H1 (cell line): ENCODE measurements around the gene CNOT10.

ENCODE experiments used
- CTCF ChIP-seq, 3 experiments: IDR thresholded peaks; 1 replicate in 2 of 3; 2 replicates in 1 of 3; pipeline versions ENCODE4 v1.5.1 to v1.6.1; 2011; ENCODE audit warnings: low read length in 3 of 3, mild to moderate bottlenecking in 3 of 3, inconsistent platforms in 2 of 3, low read depth in 1 of 3, moderate library complexity in 1 of 3; ENCODE audit not compliant: insufficient read depth in 1 of 3; ENCODE audit errors: control extremely low read depth in 1 of 3
- HDAC2 ChIP-seq, 2 experiments: fragments of 300-600 bp in 1 of 2; sonication (generic) in 1 of 2; IDR thresholded peaks; 2 replicates each; pipeline ENCODE4 v1.6.1; 2011 to 2012; ENCODE audit warnings: low read depth in 2 of 2, low read length in 2 of 2, mild to moderate bottlenecking in 2 of 2, moderate library complexity in 2 of 2, borderline replicate concordance in 1 of 2, inconsistent platforms in 1 of 2
- JUND ChIP-seq: IDR thresholded peaks from 2 replicates; pipeline ENCODE4 v1.6.1; 2011; ENCODE audit warnings: mild to moderate bottlenecking, improper control_type of control experiment, low read length
- MAX ChIP-seq: IDR thresholded peaks from 2 replicates; pipeline ENCODE4 v1.6.1; 2012; ENCODE audit warnings: inconsistent platforms
- POLR2AphosphoS5 ChIP-seq: IDR thresholded peaks from 2 replicates; pipeline ENCODE4 v1.6.1; 2011; ENCODE audit warnings: low read depth, low read length
- RNF2 ChIP-seq: fragments of 200-900, 300-1000 bp; sonication (generic); IDR thresholded peaks from 2 replicates; pipeline ENCODE4 v1.7.1; 2016; ENCODE audit warnings: borderline replicate concordance, low read depth, mild to moderate bottlenecking, antibody characterized with exemption, low read length; ENCODE audit not compliant: poor library complexity, severe bottlenecking; ENCODE audit errors: missing control alignments
- SIN3A ChIP-seq, 2 experiments: IDR thresholded peaks in 1 of 2; conservative IDR thresholded peaks in 1 of 2; 2 replicates each; pipeline ENCODE4 v1.6.1; 2011 to 2012; ENCODE audit warnings: low read length in 2 of 2, improper control_type of control experiment in 1 of 2, low read depth in 1 of 2, mild to moderate bottlenecking in 1 of 2
- TAF1 ChIP-seq: IDR thresholded peaks from 2 replicates; pipeline ENCODE4 v1.6.1; 2011; ENCODE audit warnings: mild to moderate bottlenecking, low read depth, low read length
- USF2 ChIP-seq: IDR thresholded peaks from 2 replicates; pipeline ENCODE4 v1.6.1; 2011; ENCODE audit warnings: low read length, improper control_type of control experiment

- no peak for TF ChIP-seq CTCF (IDR thresholded peaks at IDR 0.05; ENCODE audit: control extremely low read depth in 1 of 3, insufficient read depth in 1 of 3, low read depth in 1 of 3, low read length in 3 of 3)
- TF ChIP-seq MAX = no peak
- no peak for TF ChIP-seq RNF2
- TF ChIP-seq HDAC2 (IDR thresholded peaks at IDR 0.05; ENCODE audit: borderline replicate concordance in 1 of 2, low read depth in 2 of 2, low read length in 2 of 2) = no peak
- TF ChIP-seq USF2 = no peak
- no peak for TF ChIP-seq SIN3A (conservative IDR thresholded peaks at IDR 0.05 in 1 of 2, IDR thresholded peaks at IDR 0.05 in 1 of 2; ENCODE audit: low read depth in 1 of 2, low read length in 2 of 2)
- no peak for TF ChIP-seq JUND
- TF ChIP-seq TAF1 = no peak
- TF ChIP-seq POLR2AphosphoS5 = no peak
Observed at GRCh38 chr3:32708672-32709283, 23.8 kb downstream of the CNOT10 start.
